ENCODE measurements around the gene LAMC3. TPM values are rescaled to one million over a fixed set of nuclear protein-coding genes. Genes with fewer than 3 reads are reported as not detected.
A peak's percentile ranks its signal among the peaks of the same experiment; 100 is the strongest.
"Not testable (repeated sequence)": the region's sequence is repeated elsewhere in the genome, so short reads cannot be mapped to it uniquely, and the experiment has no call there.

The LAMC3 gene
- total RNA-seq, 1 donor from 2014 or later = 6.4 TPM

DNA sequence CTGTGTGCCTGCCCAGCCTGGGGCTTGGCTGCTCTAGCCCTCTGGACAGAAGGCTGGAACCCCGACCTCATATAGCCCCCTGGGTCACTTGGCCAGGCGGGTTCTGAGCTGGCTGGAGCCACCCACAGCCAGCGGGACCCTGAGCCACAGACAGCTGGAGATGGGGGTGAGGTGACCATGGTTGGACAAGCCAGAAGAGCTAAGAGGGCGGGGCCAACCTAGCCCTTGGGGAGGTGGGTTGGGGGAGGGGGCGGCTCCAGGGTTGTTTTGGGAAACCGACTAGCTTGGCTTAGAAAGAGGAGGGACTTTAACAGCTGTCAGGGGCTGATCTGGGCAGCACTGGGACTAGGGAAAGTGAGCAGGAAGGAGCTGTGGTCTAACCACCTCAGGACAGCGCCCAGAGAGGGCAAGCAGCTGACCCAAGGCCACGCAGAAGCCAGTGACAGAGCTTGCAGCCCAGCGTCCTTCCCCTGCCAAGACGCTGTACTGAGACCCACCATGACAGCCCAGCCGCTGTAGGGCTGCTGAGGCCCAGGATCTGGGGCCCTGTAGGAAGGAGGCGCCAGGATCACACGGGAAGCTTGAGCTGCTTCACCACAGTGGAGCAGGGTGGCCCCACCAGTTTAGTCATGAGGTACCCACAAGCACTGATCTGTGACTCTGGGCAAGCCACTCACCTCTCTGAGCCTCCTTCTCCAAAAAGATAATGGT is 89.6 kb downstream of the LAMC3 start:
- DNase-seq = peak; percentile 45

- DNase-seq = no peak
These were observed 90.2 kb downstream of the LAMC3 start for GRCh38 chr9:131099102-131099606.

- not testable (repeated sequence) for DNase-seq
These were observed 90.9 kb downstream of the LAMC3 start for GRCh38 chr9:131099845-131100244.

GRCh38 chr9:131100445-131100844 is 91.5 kb downstream of the LAMC3 start:
- no peak for DNase-seq

DNA sequence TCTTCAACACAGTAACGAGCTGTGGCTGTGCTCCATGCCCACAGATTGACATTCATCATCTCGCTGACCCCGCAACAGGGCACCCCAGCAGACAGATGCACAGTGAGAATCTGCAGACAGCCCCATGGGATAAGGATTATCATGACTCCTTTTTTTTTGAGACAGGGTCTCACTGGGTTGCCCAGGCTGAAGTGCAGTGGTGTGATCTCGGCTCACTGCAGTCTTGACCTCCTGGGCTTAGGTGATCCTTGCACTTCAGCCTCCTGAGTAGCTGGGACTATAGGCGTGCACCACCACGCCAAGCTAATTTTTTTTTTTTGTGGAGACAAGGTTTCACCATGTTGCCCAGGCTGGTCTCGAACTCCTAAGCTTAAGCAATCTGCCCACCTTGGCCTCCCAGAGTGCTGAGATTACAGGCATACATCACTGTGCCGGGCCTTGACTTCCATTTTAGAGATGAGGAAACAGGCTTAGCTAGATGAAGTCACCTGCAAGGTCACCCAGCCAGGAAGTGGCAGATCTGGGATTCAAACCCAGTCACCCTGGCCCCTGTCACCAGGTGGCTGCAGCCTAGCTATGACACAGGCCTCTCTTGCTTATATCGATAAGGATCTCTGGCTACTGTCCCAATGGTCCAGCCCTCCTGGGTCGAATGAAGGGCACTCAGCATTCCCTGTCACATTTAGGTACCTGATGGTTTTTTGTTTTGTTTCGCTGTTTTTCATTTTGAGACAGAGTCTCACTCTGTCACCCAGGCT is 92.4 kb downstream of the LAMC3 start:
- DNase-seq = no peak

DNA sequence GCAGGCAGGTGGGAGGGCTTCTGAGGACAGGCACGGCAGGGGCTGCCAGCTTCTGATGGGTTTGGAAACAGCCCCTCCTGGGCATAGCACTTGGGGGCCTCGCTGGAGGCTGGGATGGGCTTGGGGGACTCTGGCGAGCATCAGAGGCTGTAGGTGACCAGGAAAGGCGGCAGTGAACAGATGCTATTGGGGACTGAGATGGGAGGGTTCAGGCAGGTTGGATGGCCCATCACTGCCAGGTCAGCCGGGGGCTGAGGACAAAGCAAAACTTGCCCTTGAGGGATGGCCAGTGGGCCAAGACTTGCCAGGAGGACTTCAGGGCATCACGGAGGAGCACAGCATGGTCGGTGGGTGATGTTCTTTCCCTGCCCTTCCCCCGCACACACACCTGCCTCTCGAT is 94.0 kb downstream of the LAMC3 start:
- no peak for DNase-seq

DNA sequence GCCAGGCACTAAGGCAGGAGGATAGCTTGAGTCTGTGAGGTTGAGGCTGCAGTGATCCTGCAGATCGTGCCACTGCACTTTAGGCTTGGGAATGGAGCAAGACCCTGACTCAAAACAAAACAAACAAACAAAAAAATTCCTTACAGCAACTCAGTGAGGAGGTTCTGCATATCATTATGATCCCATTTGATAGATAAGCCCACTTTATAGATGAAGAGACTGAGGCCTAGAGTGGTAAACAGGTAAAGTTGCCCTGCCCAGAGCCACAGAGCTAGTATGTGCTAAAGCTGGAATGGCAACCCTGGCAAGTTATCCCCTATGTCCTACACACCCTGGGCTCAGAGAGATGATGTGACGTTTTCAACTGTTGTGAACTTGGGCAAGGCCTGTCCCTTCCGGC is 94.6 kb downstream of the LAMC3 start:
- DNase-seq = no peak

GRCh38 chr9:131104016-131104740 is 95.2 kb downstream of the LAMC3 start:
- no peak for DNase-seq

- no peak for DNase-seq
These were observed 97.0 kb downstream of the LAMC3 start for GRCh38 chr9:131105952-131106351.

DNA sequence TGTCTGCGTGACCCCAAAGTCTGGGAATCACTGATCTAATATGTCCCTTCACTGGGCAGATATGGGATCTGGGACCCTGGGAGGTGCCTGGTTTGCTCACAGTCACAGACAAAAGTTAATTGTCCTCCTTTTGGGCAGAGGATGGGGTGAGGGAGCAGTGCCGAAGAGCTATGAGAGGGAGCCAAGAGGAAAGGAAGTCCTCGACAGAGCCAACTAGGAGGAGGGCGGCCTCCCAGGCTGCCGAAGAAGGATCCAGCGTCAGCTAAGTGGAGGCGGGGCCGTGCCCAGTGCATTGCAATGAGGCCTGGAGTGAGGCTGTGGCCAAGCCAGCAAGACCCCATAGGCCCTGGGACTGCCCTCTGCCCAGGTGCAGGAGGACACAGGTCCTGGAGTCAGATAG is 98.8 kb downstream of the LAMC3 start:
- no peak for DNase-seq

GRCh38 chr9:131111186-131111853 is 102.3 kb downstream of the LAMC3 start:
- DNase-seq = no peak

- DNase-seq = peak; percentile 68
These were observed 102.9 kb downstream of the LAMC3 start for GRCh38 chr9:131111854-131112311.

- no peak for DNase-seq
These were observed 103.6 kb downstream of the LAMC3 start for GRCh38 chr9:131112374-131113154.

DNA sequence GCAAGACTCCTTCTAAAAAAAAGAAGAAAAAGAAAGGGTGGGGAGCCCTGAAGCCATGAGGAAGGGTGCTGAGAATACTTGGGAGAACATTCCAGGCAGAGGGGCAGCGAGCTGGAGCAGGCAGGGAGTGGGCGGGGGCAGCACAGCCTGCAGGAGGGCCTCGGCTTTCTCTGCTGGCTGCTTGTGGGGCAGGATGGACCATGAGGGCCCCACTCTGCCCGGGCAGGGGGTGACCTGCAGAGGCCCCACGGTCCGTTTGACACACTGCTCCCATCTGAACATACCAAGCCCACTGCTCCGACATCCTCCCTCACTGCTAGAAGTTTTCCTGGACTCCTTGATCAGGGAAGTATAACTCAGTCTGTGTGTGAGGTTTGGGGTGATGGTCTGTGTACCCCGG is 104.7 kb downstream of the LAMC3 start:
- no peak for DNase-seq

- DNase-seq = no peak
These were observed 105.1 kb downstream of the LAMC3 start for GRCh38 chr9:131114084-131114535.

DNA sequence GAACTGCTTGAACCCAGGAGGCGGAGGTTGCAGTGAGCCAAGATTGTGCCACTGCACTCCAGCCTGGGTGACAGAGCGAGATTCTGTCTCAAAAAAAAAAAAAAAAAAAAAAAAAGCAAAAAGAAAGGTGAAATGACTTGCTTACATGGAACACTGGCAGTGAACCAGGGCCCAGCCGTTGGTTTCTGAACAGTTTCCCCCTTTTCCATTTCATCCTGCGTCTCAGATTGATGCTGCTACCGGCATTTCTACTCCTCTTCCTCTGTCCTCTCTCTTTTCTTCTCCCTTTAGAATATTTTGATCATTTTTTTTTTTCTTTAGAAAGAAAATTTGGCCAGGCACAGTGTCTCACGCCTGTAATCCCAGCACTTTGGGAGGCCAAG is 106.4 kb downstream of the LAMC3 start:
- not testable (repeated sequence) for DNase-seq

- DNase-seq = no peak
These were observed 107.5 kb downstream of the LAMC3 start for GRCh38 chr9:131116281-131117120.

DNA sequence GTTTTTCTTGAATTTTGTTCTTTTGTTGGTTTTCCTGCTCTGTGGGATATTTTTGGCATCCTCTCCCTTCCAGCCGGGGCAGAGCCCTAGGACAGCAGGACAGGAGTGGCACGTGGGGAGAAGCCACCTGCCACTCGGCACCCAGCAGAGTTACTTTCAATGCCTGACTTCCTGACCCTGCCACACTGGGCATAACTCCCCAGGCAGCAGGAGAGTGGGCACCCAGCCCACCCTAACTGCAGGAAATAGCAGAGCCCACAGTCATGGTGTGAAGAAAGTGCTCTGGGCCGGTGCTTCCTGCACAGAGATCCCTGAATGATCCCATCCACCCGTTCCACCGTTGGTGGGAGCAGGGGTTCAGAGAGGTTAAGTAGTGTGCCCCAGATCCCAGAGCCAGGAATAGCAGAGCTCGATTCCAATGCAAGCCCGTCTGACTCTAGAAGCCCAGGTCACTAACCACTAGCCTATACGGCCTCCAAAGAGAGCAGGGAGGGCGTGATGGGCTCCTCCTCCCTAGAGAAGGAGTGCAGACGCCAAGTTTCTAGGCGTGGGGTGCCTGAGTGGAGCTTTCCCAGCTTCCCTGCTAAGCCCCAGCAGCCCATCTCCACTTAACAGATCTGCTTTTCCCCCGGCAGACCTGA is 108.3 kb downstream of the LAMC3 start:
- no peak for DNase-seq

GRCh38 chr9:131117762-131118145 is 108.8 kb downstream of the LAMC3 start:
- DNase-seq = no peak

- no peak for DNase-seq
These were observed 110.6 kb downstream of the LAMC3 start for GRCh38 chr9:131119600-131119999.
